ENCODE data around the gene HAGHL. TPM values are rescaled to one million over a fixed set of nuclear protein-coding genes. Genes with fewer than 3 reads are reported as not detected.

The HAGHL gene
- total RNA-seq (2012; rRNA removed): 19.4 and 30.7 TPM in 2 replicates

DNA sequence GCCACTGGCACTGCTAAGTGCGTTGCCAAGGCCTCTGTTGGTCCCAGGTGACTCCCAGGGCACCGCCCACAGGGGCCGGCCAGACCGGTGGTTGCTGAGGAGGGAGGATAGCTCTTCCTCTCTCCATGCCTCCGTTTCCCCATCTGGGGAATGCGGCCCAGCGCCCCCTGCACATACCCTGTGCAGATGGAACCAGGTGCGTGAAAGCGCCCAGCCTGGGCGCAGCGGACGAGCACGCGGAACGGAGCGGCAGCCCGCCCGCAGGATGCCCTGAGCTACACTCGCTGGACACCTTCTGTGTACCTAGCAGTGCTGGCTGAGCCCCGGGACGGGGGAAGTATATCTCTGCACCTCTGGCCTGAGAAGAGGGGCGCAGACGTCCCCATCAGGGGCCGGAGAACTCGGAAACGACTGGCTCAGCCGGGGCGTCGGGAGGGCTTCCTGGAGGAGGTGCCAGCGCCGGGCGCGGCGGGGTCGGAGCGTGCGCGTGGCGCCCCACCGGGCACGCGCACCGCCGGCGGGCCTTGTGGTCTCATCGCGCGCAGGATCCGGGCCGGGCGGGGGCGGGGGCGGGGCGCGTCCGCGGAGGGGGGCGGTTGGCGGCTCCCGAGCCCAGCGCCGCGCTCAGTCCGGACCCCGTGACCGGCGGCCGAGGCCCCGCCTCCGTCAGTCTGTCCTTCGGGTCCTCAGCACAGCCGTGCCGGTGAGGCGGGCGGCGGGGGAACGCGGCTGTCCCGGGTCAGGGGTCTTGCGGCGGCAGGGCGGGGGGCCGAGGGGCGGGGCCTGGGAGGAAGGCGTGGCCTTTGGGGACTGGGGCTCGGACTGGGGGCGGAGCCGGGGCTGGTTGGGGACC lies at the start of gene HAGHL, which contains the start of gene CCDC78:
Gene HAGHL, plus strand, starts transcription at position 669 of the 853 bp plus-strand sequence. CDS start 404 bp downstream, outside the sequence.
Gene CCDC78, minus strand, starts transcription at position 6 of the 853 bp plus-strand sequence. CDS start 76 bp downstream, outside the sequence.
- no peaks in the 10 kb centered on the region for H3K27me3 ChIP-seq (ENCODE audit: control insufficient read depth, insufficient read depth, low read length)
- peak within 1 kb of the TSS; percentile 93 for H3K4me2 ChIP-seq (ENCODE audit: low read length)
- peak within 1 kb of the TSS; percentile 75 for H3K4me3 ChIP-seq (ENCODE audit: low read length)
- peak within 1 kb of the TSS; percentile 67 for H3K9ac ChIP-seq (ENCODE audit: low read depth, low read length)
- H3K36me3 ChIP-seq (ENCODE audit: insufficient read depth, low read length): peaks cover 5% of the 10 kb centered on the region
- H3K4me1 ChIP-seq (ENCODE audit: control insufficient read depth, insufficient read depth, low read length): peaks cover 19% of the 10 kb centered on the region
- no peaks in the 10 kb centered on the region for H3K9me3 ChIP-seq (replicated peaks; ENCODE audit: low read length)

- peaks cover 23% of the 10 kb centered on the region for H3K4me1 ChIP-seq (ENCODE audit: control insufficient read depth, insufficient read depth, low read length)
- H3K9me3 ChIP-seq (replicated peaks; ENCODE audit: low read length): no peaks in the 10 kb centered on the region
Measured at GRCh38 chr16:677316-678190, 49.4 kb upstream of the HAGHL start.

GRCh38 chr16:678209-678857 lies 48.6 kb upstream of the HAGHL start:
- Histone ChIP-seq H3K4me1 (ENCODE audit: control insufficient read depth, insufficient read depth, low read length) (peaks cover 30% of the 10 kb centered on the region), H3K4me3 (ENCODE audit: low read length) (no peak overlapping the region)

More at GRCh38 chr16:677316-678190, 49.4 kb upstream of the HAGHL start:
- peaks cover 28% of the 10 kb centered on the region for H3K36me3 ChIP-seq (ENCODE audit: insufficient read depth, low read length)
- no peaks in the 10 kb centered on the region for H3K27me3 ChIP-seq (ENCODE audit: control insufficient read depth, insufficient read depth, low read length)
- H3K4me2 ChIP-seq (ENCODE audit: low read length): no peak overlapping the region
- no peak overlapping the region for H3K9ac ChIP-seq (ENCODE audit: low read depth, low read length)
- no peak overlapping the region for H3K4me3 ChIP-seq (ENCODE audit: low read length)

DNA sequence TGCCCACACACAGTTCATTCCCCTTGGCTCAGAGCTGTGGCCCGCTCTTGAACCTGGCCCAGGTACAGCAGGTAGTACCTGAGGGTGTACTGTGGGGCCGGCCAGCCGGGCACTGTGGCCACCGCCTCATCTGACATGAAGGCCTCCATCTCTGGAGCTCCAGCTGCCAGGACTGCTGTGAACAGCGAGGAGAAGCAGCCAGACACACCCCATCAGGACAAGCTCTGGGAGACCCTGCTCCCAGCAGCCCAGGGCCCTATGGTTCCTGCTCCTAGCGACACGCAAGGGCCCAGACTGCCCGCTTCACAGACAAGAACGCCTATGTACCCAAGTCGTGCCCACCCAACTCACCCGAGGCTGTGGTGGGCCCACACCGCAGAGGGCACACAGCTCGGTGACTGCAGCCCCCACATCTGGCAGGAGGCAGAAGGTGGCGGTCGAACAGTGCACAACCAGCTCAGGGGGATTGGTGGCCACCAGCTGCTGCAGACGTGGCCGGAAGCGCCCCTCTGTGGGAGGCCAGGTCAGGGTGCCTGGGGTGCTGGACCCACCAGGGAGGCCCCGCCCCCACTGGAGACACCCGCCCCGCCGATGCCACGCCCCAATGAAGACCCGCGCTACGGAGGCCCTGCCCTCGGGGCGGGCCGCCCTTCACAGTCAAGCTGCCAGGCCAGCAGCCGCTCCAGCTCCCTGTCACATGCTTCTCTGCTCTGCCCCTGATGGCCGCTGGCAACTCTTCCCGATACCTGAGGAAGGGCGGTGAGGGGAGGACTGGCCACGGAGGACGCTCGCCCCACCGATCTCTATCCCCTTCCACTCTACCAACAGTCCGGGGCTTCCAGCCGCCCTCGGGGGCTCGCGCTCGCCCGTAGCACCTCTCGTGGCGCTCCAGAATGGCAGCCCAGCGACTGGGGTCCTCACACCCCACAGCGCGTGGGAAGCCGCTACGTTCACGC lies 47.8 kb upstream of the HAGHL start:
- Histone ChIP-seq H3K9me3 (replicated peaks; ENCODE audit: low read length) (no peaks in the 10 kb centered on the region), H3K4me1 (ENCODE audit: control insufficient read depth, insufficient read depth, low read length) (peaks cover 37% of the 10 kb centered on the region), H3K27me3 (ENCODE audit: control insufficient read depth, insufficient read depth, low read length) (no peaks in the 10 kb centered on the region), H3K9ac (ENCODE audit: low read depth, low read length) (peak overlapping the region; percentile 51), H3K4me2 (ENCODE audit: low read length) (peak overlapping the region; percentile 93), H3K4me3 (ENCODE audit: low read length) (peak overlapping the region; percentile 75), H3K36me3 (ENCODE audit: insufficient read depth, low read length) (peaks cover 23% of the 10 kb centered on the region)

More at GRCh38 chr16:678209-678857, 48.6 kb upstream of the HAGHL start:
- no peaks in the 10 kb centered on the region for H3K27me3 ChIP-seq (ENCODE audit: control insufficient read depth, insufficient read depth, low read length)
- H3K4me2 ChIP-seq (ENCODE audit: low read length): no peak overlapping the region
- peaks cover 28% of the 10 kb centered on the region for H3K36me3 ChIP-seq (ENCODE audit: insufficient read depth, low read length)
- H3K9ac ChIP-seq (ENCODE audit: low read depth, low read length): no peak overlapping the region
- H3K9me3 ChIP-seq (replicated peaks; ENCODE audit: low read length): no peaks in the 10 kb centered on the region

DNA sequence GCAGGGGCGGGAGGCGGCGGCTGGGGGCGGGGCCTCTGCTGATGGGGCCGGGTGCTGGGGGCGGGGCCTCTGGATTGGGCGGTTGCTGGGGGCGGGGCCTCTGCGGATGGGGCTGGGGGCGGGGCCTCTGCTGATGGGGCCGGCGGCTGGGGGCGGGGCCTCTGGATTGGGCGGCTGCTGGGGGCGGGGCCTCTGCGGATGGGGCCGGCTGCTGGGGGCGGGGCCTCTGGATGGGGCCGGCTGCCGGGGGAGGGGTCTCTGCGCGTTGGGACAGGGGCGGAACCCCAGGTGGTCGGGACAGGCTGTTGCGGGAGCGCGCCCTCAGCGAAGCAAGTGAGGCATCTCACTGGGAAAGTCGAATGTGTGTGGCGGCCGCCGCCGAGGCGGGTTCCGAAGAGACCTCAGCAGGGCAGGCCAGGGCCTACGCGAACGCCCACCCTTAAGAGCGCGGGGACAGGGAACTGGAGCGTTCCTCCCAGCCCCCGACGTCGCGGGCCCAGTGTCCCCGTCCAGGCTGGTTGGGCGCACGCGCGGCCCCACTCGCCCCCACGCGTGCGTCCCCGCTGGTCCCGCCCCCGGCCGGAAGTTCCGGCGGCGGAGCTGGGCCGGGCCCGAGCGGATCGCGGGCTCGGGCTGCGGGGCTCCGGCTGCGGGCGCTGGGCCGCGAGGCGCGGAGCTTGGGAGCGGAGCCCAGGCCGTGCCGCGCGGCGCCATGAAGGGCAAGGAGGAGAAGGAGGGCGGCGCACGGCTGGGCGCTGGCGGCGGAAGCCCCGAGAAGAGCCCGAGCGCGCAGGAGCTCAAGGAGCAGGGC lies 46.9 kb upstream of the HAGHL start, which contains the start of gene STUB1:
Gene STUB1, plus strand, starts transcription at position 597 of the 811 bp plus-strand sequence. Its CDS starts 116 bp downstream, at position 713.
- Histone ChIP-seq H3K27me3 (ENCODE audit: control insufficient read depth, insufficient read depth, low read length) (no peaks in the 10 kb centered on the region), H3K36me3 (ENCODE audit: insufficient read depth, low read length) (peaks cover 24% of the 10 kb centered on the region), H3K4me3 (ENCODE audit: low read length) (peak within 1 kb of the TSS; percentile 96), H3K4me2 (ENCODE audit: low read length) (peak within 1 kb of the TSS; percentile 100), H3K9me3 (replicated peaks; ENCODE audit: low read length) (no peaks in the 10 kb centered on the region), H3K4me1 (ENCODE audit: control insufficient read depth, insufficient read depth, low read length) (peaks cover 44% of the 10 kb centered on the region), H3K9ac (ENCODE audit: low read depth, low read length) (peak within 1 kb of the TSS; percentile 91)

DNA sequence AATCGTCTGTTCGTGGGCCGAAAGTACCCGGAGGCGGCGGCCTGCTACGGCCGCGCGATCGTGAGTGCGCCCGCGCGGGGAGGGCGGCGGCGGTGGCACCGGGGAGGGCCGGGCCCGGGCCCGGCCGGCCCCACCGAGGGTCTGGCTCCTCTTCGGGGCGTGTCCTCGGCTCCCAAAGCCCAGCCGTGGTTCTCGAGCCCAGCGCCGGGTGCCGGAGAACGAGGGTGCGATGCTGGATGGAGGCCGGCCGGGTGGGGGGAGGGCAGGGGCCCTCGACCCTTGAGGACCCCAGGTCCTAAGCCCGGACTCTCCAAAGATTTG lies 46.3 kb upstream of the HAGHL start:
- H3K4me3 ChIP-seq (ENCODE audit: low read length): peak overlapping the region; percentile 96
- no peaks in the 10 kb centered on the region for H3K9me3 ChIP-seq (replicated peaks; ENCODE audit: low read length)
- peaks cover 30% of the 10 kb centered on the region for H3K36me3 ChIP-seq (ENCODE audit: insufficient read depth, low read length)
- H3K27me3 ChIP-seq (ENCODE audit: control insufficient read depth, insufficient read depth, low read length): no peaks in the 10 kb centered on the region
- H3K4me1 ChIP-seq (ENCODE audit: control insufficient read depth, insufficient read depth, low read length): peaks cover 41% of the 10 kb centered on the region
- H3K9ac ChIP-seq (ENCODE audit: low read depth, low read length): peak overlapping the region; percentile 91
- peak overlapping the region; percentile 100 for H3K4me2 ChIP-seq (ENCODE audit: low read length)

DNA sequence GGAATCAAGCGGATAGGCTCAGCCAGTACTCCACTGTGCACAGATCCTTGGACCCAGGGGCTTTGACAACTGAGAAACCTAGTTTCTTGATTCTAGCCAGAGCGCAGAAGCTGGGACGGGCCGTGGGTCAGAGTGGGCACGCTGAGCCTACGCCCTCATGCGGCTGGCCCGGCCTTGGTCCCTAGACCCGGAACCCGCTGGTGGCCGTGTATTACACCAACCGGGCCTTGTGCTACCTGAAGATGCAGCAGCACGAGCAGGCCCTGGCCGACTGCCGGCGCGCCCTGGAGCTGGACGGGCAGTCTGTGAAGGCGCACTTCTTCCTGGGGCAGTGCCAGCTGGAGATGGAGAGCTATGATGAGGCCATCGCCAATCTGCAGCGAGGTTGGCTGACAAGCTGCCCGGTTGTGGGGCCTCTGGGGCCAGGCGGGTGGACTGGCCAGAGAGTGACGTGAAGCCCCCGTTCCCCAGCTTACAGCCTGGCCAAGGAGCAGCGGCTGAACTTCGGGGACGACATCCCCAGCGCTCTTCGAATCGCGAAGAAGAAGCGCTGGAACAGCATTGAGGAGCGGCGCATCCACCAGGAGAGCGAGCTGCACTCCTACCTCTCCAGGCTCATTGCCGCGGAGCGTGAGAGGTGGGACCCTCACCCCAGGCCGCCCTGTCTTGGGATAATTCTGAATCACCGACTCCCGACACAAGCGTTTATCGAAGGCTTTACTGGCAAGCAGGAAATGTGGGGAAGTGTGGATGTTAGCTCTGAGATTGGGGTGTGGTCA lies 45.8 kb upstream of the HAGHL start:
- peak overlapping the region; percentile 96 for H3K4me3 ChIP-seq (ENCODE audit: low read length)
- H3K4me1 ChIP-seq (ENCODE audit: control insufficient read depth, insufficient read depth, low read length): peaks cover 41% of the 10 kb centered on the region
- H3K9ac ChIP-seq (ENCODE audit: low read depth, low read length): peak overlapping the region; percentile 91
- H3K36me3 ChIP-seq (ENCODE audit: insufficient read depth, low read length): peaks cover 33% of the 10 kb centered on the region
- H3K27me3 ChIP-seq (ENCODE audit: control insufficient read depth, insufficient read depth, low read length): no peaks in the 10 kb centered on the region
- peak overlapping the region; percentile 100 for H3K4me2 ChIP-seq (ENCODE audit: low read length)
- no peaks in the 10 kb centered on the region for H3K9me3 ChIP-seq (replicated peaks; ENCODE audit: low read length)

DNA sequence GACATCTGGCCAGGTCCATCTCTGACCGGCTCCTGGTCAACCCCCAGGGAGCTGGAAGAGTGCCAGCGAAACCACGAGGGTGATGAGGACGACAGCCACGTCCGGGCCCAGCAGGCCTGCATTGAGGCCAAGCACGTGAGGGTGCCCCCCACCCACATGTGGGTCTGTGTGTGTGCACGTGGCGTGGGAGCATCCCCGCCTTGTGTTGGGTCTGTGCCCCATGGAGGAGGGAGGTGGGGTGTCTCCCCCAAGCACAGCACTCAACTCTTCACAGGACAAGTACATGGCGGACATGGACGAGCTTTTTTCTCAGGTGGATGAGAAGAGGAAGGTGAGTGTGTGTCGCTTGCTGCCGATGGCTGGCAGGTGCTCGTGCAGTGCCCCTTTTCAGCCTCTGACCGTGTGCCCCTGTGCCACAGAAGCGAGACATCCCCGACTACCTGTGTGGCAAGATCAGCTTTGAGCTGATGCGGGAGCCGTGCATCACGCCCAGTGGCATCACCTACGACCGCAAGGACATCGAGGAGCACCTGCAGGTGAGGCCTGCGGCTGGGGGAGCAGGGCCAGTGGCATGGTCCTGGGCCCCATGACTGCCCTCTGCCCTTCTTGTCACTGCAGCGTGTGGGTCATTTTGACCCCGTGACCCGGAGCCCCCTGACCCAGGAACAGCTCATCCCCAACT lies 45.0 kb upstream of the HAGHL start:
- H3K4me3 ChIP-seq (ENCODE audit: low read length): peak overlapping the region; percentile 96
- peak overlapping the region; percentile 91 for H3K9ac ChIP-seq (ENCODE audit: low read depth, low read length)
- H3K4me1 ChIP-seq (ENCODE audit: control insufficient read depth, insufficient read depth, low read length): peaks cover 41% of the 10 kb centered on the region
- peak overlapping the region; percentile 100 for H3K4me2 ChIP-seq (ENCODE audit: low read length)
- H3K27me3 ChIP-seq (ENCODE audit: control insufficient read depth, insufficient read depth, low read length): no peaks in the 10 kb centered on the region
- H3K9me3 ChIP-seq (replicated peaks; ENCODE audit: low read length): no peaks in the 10 kb centered on the region
- peaks cover 35% of the 10 kb centered on the region for H3K36me3 ChIP-seq (ENCODE audit: insufficient read depth, low read length)
